Bronchial epithelial cell (primary cell): Measurements from ENCODE around the gene TEKT4. TPM values are rescaled to one million over a fixed set of nuclear protein-coding genes. Genes with fewer than 3 reads are reported as not detected.
A peak's percentile ranks its signal among the peaks of the same experiment; 100 is the strongest.
"Not testable (repeated sequence)": the region's sequence is repeated elsewhere in the genome, so short reads cannot be mapped to it uniquely, and the experiment has no call there.

ENCODE experiments used
- DNase-seq: peaks from one replicate; pipeline ENCODE4 v3.0.0-alpha.2; 2010; ENCODE audit warnings: low read depth
- FAIRE-seq: peaks from 2 replicates; lab custom pipeline; 2011; peaks lifted over from hg19 to GRCh38; lab: Jason Lieb, UNC
- H3K27me3 ChIP-seq: 2 replicates; pipeline ENCODE4 v1.5.1; 2011; ENCODE audit warnings: low read length; ENCODE audit not compliant: control insufficient read depth, insufficient read depth
- H3K36me3 ChIP-seq: 2 replicates; pipeline ENCODE4 v1.5.1; 2011; ENCODE audit warnings: low read length; ENCODE audit not compliant: control insufficient read depth, insufficient read depth
- H3K4me3 ChIP-seq: 2 replicates; pipeline ENCODE4 v1.5.1; 2011; ENCODE audit warnings: mild to moderate bottlenecking, low read depth, low read length, control low read depth
- total RNA-seq: library from RNA; depleted of rRNA; stranded (reverse); fragments of >200 nt; gene quantifications from 2 replicates; pipeline ENCODE4 v1.2.1, GENCODE V29; 2014
- TF ChIP-seq, protein P1 (sequence below): IDR thresholded peaks from 2 replicates; pipeline ENCODE4 v1.5.1; 2011; ENCODE audit warnings: mild to moderate bottlenecking, moderate library complexity, low read length, control low read depth, inconsistent platforms; ENCODE audit not compliant: insufficient read depth, severe bottlenecking

TEKT4 gene, protein sequence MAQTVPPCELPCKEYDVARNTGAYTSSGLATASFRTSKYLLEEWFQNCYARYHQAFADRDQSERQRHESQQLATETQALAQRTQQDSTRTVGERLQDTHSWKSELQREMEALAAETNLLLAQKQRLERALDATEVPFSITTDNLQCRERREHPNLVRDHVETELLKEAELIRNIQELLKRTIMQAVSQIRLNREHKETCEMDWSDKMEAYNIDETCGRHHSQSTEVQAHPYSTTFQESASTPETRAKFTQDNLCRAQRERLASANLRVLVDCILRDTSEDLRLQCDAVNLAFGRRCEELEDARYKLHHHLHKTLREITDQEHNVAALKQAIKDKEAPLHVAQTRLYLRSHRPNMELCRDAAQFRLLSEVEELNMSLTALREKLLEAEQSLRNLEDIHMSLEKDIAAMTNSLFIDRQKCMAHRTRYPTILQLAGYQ
- not detected in 2 replicates for total RNA-seq

DNA sequence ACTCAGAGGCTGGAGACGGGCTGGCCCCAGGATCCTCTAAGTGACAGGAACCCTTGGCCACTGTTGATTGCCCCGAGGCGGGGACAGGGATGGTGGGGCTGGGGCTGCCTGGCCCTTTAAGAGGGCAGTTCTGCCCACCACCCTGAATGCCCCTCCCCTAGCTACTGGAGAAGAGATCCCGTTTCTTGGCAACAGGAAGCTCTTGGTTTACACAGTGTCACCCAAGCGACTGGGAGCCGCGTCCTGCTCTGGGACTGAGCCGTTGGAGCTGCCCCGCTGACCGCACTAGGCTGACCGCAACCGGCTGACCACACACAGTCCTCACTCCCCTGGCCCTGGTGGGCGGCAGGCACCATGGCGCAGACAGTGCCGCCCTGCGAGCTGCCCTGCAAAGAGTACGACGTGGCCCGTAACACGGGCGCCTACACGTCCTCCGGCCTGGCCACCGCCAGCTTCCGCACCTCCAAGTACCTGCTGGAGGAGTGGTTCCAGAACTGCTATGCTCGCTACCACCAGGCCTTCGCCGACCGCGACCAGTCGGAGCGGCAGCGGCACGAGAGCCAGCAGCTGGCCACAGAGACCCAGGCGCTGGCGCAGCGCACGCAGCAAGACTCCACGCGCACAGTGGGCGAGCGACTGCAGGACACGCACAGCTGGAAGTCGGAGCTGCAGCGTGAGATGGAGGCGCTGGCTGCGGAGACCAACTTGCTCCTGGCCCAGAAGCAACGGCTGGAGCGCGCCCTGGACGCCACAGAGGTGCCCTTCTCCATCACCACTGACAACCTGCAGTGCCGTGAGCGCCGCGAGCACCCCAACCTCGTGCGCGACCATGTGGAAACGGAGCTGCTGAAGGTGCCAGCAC, at the start of gene TEKT4:
TSS of gene TEKT4 (plus strand) at position 205 of the 862 bp plus-strand sequence. CDS start at position 355, 150 bp downstream.
- TF ChIP-seq, protein P1, sequence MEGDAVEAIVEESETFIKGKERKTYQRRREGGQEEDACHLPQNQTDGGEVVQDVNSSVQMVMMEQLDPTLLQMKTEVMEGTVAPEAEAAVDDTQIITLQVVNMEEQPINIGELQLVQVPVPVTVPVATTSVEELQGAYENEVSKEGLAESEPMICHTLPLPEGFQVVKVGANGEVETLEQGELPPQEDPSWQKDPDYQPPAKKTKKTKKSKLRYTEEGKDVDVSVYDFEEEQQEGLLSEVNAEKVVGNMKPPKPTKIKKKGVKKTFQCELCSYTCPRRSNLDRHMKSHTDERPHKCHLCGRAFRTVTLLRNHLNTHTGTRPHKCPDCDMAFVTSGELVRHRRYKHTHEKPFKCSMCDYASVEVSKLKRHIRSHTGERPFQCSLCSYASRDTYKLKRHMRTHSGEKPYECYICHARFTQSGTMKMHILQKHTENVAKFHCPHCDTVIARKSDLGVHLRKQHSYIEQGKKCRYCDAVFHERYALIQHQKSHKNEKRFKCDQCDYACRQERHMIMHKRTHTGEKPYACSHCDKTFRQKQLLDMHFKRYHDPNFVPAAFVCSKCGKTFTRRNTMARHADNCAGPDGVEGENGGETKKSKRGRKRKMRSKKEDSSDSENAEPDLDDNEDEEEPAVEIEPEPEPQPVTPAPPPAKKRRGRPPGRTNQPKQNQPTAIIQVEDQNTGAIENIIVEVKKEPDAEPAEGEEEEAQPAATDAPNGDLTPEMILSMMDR: no peak
- no peak for FAIRE-seq
- no peak for DNase-seq
- Histone ChIP-seq H3K36me3 (no peaks in the 10 kb centered on the region), H3K4me3 (no peak within 1 kb of the TSS), H3K27me3 (no peaks in the 10 kb centered on the region)

DNA sequence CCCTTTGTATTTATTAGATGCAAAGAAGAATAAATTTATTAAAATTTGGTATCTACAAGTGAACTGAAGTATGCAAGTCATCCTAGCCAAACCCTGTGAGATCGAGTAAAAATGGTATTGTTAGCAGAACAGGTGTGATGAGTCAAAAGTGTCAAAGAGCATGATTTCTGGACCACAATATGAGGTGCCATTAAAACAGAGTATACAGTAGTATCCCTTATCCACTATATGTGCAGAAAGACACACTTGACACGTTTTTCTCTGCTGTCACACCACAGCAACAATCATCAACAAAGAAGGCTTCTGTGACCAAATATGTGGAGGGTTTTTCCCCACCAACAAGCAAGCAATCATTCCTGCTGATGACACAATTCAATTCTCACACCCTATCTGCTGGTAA, 32.0 kb upstream of the TEKT4 start:
- not testable (repeated sequence) for H3K36me3 ChIP-seq, DNase-seq, H3K4me3 ChIP-seq, H3K27me3 ChIP-seq, FAIRE-seq

DNA sequence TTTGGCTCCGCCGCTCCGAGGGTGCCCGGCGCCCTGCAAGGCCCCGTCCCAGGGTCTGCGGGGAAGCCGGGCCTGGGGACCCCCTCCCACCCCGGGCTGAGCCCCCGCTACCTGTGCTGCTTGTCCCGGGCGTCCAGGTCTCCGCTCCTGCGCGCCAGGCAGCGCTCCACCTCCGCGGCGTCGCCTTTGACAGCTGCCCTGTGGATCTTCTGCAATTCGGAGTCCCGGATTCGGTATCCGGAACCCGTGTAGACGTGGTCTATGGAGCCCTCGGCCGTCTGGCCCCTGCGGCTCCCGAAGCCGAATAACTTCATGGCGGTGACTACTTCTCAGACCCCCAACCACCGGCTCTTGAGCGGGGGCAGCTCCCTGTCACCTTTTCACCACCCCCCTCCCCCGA, 14.4 kb upstream of the TEKT4 start:
- H3K4me3 ChIP-seq, FAIRE-seq, DNase-seq, H3K27me3 ChIP-seq, H3K36me3 ChIP-seq: not testable (repeated sequence)

DNA sequence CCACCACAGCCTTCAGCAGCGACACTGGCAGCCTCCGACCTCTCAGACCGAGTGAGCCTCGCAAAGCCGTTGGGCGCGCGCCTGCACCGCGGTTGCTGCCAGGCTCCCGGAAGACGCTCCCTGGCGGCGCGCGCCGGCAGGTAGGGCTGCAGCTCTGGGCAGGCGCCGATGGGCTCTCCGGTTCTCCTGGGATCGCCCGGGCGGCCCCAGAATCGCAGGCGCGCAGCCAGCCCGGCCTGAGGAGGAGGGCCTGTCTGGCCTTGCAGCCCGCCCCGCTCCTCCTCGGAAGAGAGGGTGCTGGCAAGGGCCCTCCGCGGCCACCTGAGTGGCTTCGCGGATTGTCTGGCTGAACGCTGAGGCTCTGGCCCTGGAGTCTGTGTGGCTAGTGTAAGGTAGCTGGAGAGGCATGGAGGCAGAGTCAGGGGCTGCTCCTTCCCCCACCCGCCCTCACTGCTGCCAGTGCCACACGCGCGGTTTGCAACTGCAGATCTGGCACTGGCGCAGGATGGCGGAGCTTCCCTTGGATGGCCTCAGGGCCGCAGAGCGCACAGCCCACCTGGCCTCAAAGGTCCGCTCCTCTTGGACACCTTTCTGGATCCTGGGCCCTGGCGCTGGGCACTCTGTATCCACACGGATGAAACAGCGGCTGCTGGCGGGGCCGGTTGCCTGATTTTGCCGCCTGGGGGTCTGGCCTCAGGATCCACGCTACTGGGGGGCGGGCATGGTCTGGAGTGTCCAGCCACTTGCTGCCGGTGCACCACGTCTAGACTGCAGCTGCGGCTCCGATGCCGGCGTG, 13.7 kb upstream of the TEKT4 start:
- not testable (repeated sequence) for FAIRE-seq, H3K27me3 ChIP-seq, H3K36me3 ChIP-seq, H3K4me3 ChIP-seq
- TF ChIP-seq, protein P1: peak; percentile 27
- DNase-seq: peak; percentile 14

DNA sequence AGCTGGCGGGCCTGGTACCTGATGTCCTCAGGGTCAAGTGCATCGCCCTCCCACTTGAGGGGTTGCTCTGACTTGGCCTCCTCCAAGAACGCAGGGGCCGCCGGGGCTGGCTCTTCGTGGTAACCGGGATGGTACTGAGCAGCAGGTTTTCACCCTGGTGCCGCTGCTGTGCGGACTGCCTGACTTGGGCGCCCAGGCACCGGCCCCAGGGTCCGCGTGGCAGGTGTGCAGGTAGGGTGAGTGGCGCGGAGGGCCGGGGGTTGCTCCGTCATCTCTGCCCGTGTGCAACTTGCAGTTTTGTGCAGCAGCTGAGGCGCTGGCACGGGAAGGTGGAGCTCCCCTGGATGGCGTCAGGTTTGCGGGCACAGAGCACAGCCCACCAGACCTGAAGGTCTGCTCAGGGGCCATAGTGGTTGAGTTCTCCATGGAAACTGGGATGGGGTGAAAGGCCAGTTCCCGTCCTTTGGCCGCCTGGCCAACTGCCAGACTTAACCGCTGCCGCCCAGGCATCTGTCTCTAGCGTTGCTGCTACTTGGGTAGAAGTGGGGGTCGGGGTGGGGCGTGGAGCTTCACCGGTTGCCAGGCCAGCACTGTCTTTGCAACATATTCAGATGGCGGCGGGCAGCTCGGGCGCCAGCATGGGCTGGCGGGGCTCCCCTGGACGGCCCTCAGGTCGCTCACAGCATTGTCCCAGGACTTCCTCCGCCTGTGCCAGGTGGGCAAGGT, 12.9 kb upstream of the TEKT4 start:
- DNase-seq, H3K27me3 ChIP-seq, FAIRE-seq: not testable (repeated sequence)

DNA sequence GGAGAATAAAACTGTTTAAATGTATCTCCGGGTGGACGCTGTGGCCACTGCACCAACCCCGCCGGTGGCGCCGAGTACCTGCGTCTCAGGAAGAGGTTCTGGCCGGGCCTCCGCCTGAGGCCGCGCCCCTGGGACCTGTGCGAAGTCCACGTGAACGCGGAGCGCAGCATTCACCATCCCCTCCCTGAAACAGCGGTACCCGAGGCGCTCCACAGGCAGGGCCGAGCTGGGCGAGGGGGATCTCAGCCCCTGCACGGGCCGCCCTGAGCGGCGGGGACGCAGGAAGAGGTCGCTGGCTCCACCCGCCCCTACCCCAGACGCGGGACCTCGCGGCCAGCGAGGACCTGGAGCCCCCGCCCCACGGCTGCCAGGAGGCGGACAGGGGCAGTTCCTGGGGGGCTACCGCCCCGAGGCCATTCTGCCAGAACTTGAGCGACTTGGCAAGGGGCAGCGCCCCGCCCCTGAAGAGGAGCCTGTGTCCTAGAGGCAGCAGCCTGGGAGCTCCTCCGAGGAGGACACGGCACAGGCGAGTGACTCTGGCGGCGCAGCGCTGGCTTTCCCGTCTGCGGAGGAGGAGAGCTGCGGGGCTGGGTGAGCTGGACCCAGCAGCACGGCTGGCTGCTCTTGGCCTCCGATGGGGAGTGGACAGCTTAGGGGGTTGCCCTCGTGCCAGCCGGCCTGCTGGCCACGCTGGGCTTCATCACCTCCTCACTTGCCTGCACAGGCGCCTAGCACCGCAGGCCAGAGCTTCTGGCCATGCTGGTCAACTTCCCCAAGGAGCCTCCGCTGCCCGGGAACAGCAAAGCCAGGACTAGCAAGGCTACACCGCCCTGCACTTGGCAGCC, 9.7 kb upstream of the TEKT4 start:
- Histone ChIP-seq H3K36me3 (no peaks in the 10 kb centered on the region), H3K4me3 (no peak overlapping the region), H3K27me3 (peaks cover 2% of the 10 kb centered on the region)
- FAIRE-seq (no peak), DNase-seq (no peak)
- TF ChIP-seq, protein P1: no peak

More for the DNA sequence above, 12.9 kb upstream of the TEKT4 start:
- H3K4me3 ChIP-seq, H3K36me3 ChIP-seq: not testable (repeated sequence)

DNA sequence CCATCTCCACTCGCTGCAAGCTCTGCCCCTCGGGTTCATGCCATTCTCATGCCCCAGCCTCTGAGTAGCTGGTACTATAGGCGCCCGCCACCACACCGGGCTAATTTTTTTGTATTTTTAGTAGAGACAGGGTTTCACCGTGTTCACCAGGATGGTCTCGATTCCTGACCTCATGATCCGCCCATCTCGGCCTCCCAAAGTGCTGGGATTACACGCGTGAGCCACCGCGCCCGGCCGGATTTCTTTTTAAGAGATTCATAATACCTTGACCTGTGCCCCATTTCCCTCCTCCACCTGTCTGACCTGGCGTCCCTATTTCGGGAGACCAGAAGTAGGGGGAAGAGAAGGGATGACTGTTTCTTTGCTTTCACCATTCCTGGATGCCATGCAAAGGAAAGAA, 8.3 kb upstream of the TEKT4 start:
- DNase-seq, FAIRE-seq, H3K36me3 ChIP-seq, H3K4me3 ChIP-seq, H3K27me3 ChIP-seq: not testable (repeated sequence)
